ENCODE measurements around the gene HAGHL.

Gene HAGHL

DNA sequence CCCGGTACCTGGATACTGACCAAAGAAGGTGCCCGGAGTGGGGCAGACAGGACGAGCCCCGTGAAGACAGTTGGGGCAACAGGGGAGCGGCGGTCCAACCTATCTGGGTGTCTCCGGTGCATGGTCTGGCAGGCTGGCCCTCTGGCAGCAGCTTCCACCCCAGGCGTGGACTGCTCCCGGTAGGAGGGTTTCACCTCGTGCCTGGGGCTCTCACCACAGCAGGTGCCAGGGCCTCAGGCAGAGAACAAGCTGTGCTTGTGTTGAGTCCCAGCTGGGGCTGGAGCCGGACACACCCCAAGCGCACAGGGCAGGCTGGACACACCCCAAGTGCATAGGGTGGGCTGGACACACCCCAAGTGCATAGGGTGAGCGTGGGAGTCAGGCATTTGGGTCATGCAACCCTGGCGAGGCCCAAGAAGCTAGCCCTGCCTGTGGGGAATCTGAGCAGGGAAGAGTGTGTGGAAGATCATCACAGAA lies 19.8 kb upstream of the HAGHL start:
- DNase-seq (ENCODE audit: low read depth in 2 of 2) = no peak

DNA sequence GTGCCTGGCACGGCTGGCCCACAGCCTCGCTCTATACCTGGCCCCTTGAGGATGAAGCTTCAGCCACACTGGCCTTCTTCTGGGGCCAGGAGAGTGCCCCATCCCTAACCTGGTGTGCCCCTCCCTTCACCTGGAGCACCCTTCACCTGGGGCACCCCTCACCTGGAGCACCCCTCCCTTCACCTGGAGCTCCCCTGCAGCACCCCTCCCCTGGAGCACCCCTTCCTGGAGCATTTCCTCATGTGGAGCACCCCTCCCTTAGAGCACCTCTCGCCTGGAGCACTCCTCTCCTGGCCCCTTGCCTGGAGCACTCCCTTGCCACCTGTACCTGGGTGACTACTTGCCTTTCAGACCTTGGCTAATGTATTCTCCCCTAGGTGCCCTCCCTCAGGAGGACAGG lies 18.9 kb upstream of the HAGHL start:
- no peak for DNase-seq (ENCODE audit: low read depth in 2 of 2)

- no peak for DNase-seq (ENCODE audit: low read depth in 2 of 2)
These were observed 17.9 kb upstream of the HAGHL start for GRCh38 chr16:708959-709358.

GRCh38 chr16:709566-710499 lies 17.1 kb upstream of the HAGHL start:
- DNase-seq (ENCODE audit: low read depth in 2 of 2) = no peak

GRCh38 chr16:710500-711075 lies 16.3 kb upstream of the HAGHL start:
- DNase-seq (ENCODE audit: low read depth in 2 of 2) = no peak

GRCh38 chr16:711084-711483 lies 15.8 kb upstream of the HAGHL start:
- DNase-seq (ENCODE audit: low read depth in 2 of 2) = no peak

GRCh38 chr16:711548-712320 lies 15.2 kb upstream of the HAGHL start:
- DNase-seq (ENCODE audit: low read depth in 2 of 2) = peak; percentile 71 to 73

DNA sequence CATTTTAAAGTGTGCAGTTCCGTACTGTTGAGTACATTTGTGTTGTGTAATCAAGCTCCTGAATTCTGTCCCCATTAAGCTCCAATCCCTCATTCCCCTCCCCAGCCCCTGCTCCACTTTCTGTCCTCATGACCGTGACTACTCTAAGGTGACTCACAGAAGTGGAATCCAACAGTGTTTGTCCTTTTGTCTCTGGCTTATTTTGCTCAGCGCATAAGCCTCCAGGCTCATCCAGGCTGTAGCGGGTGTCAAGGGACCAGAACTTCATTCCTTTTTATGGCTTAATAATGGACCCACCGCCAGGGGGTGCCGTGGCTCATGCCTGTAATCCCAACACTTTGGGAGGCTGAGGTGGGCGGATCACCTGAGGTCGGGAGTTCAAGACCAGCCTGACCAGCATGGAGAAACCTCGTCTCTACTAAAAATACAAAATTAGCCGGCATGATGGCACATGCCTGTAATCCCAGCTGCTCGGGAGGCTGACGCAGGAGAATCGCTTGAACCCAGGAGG lies 14.1 kb upstream of the HAGHL start:
- DNase-seq (ENCODE audit: low read depth in 2 of 2) = peak; percentile 59 to 68

DNA sequence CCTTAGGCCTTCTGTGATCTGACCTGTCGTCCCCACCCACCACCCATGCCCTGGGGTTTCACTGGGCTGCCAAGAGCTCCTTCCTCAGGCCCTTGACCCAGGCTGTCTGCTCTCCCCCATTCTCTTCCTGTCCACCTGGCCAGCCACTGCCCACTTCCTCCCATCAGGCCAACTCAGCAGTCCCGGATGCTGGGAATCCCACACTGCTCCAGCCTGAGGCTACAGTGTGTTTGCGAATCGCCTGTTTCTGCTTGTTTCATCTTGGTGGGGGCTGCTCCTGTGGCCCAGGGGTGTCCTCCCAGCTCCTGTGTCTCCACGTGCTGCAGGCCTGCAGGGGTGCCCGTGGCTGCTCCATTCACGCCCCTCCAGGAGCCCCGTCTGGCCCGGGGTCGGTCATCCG lies 12.8 kb upstream of the HAGHL start:
- DNase-seq (ENCODE audit: low read depth in 2 of 2) = no peak

DNA sequence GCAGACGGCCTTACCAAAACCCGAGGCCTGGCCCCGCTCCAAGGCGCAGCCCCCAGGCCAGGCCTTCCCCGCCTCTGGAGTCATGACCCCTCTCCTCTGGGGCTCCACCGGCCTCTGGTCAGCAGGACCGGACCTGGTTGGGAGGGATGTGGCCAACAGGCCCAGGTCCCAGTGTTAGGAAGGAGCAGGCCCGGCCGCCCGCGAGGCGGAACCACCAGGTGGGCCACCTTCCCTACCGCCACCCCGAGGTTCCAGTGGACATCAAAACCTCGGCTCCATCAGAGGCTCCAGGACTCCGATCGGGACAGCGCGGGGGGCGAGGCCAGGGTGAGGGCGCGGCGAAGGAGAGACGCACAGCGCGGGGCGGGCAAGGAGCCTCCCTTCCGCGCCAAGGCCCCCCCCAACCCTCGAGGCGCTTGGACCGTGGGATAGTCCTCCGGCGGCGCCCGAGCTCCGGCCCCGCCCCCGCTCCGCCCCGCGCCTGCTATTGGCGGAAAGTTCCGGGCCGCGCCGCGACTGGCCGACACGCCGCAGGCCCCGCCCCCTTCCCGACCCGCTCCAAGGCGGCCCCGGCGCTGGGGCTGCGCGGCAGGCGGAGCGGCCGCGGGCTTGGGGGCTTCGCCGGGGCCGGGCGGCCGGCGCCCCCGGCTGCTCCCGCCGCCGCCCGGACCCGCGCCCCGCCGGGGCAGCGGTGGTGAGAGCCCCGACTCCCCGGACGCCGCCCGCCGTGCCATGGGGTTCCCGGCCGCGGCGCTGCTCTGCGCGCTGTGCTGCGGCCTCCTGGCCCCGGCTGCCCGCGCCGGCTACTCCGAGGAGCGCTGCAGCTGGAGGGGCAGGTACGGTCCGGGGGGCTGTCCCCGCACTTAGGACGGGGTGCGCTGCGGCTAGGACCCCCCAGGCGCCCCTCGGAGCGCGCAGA lies 12.1 kb upstream of the HAGHL start, which contains the start of gene METRN:
Gene METRN (plus strand): TSS at position 561 of the 919 bp plus-strand sequence. CDS start 172 bp downstream, at position 733.
- DNase-seq (ENCODE audit: low read depth in 2 of 2) = peak; percentile 91 to 92

DNA sequence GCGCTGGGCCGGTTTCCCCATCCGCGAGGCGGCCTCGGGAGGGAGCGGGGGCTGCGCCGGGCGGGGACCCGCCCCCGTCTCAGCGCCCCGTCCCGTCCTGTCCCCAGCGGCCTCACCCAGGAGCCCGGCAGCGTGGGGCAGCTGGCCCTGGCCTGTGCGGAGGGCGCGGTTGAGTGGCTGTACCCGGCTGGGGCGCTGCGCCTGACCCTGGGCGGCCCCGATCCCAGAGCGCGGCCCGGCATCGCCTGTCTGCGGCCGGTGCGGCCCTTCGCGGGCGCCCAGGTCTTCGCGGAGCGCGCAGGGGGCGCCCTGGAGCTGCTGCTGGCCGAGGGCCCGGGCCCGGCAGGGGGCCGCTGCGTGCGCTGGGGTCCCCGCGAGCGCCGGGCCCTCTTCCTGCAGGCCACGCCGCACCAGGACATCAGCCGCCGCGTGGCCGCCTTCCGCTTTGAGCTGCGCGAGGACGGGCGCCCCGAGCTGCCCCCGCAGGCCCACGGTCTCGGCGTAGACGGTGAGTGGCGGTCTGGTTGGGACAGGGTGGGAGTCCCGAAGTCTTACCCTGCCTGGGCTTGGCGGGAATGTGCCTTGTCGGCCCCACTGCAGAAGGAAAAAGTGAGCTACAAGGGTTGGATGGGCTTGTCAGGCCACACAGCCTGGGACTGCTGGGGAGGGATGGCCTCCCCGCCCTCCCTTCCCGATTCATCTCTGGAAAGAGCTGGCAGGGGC lies 11.3 kb upstream of the HAGHL start:
- DNase-seq (ENCODE audit: low read depth in 2 of 2) = no peak

GRCh38 chr16:716200-716568 lies 10.7 kb upstream of the HAGHL start:
- no peak for DNase-seq (ENCODE audit: low read depth in 2 of 2)

GRCh38 chr16:716768-717325 lies 10.1 kb upstream of the HAGHL start:
- DNase-seq (ENCODE audit: low read depth in 2 of 2) = no peak

- no peak for DNase-seq (ENCODE audit: low read depth in 2 of 2)
These were observed 9.3 kb upstream of the HAGHL start for GRCh38 chr16:717450-718245.

DNA sequence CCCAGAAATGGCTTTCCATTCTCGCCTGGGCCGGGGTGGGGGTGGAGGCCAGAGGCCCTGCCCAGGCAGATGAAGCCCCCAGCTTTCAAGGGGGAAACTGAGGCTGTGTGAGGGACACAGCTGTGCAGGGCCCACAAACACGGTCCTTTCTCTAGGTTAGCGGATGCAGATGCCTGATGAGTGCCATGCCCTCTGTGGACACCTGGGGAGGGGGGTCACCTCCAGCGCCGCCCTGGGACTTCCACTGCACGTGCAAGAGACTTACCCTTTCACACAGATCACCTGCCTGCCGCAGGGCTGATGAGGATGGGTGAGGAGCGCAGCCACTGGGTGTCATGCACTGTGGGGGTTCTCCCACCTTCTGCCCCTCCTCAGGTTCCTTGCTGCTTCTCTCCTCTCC lies 8.5 kb upstream of the HAGHL start:
- no peak for DNase-seq (ENCODE audit: low read depth in 2 of 2)

DNA sequence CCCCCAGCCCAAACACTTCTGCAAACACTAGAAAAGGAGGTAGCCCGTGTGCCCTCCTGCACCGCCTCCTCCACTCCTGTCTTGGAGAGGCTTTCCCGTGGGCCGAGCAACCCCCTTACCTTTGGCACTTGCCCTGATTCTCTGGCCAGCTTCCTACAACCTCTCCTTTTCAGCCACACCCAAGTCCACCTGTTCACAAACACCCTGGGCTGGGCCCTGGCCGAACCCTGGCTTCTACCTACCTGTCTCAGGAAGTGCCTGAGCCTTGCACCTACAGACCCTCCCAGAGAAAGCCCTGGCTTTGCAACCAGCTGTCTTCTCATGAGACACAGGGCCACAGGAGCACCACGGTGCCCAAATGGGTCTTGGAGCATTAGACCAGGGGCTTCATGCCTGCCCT lies 8.0 kb upstream of the HAGHL start:
- DNase-seq (ENCODE audit: low read depth in 2 of 2) = no peak

DNA sequence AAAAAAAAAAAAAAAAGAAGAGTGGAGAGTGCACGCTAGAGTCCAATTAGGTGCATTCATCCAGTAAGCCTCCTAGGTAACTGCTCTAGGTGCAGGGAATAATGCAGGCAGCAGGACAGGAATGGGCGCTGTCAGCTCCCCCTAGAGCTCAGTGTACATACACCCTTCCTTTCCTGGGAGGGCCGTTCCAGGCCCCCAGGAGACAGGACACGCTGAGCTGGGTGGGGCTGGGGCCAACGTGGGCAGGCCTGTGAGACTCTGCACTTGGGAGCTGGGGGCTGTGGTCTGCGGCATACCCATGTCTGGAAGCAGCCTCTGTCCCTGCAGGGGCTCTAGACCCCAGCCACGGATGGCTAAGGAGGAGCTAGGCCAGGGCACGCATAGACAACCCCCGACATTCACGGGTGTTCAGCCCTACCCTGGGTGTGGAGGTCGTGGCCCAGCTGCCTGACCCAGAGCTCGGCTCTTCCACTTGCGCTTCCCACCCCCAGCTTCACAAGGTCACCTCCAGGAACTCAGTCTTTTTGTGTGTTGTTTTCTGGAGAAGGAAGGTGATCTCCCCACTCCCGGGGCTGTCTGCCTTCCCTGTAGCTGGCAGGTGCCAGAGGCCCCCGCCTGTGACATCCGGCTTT lies 7.0 kb upstream of the HAGHL start:
- no peak for DNase-seq (ENCODE audit: low read depth in 2 of 2)

GRCh38 chr16:720447-720989 lies 6.4 kb upstream of the HAGHL start:
- DNase-seq (ENCODE audit: low read depth in 2 of 2) = no peak

Measured in stimulated activated CD4-positive, alpha-beta T cell treated with anti-CD3 and anti-CD28 coated beads, Interleukin-4, amount 100 ng/mL, for 48 hours (primary cell).